Pancreas (tissue), 10 donors: ENCODE data around the gene ARFGAP1. TPM values are rescaled to one million over a fixed set of nuclear protein-coding genes. Genes with fewer than 3 reads are reported as not detected.
A peak's percentile ranks its signal among the peaks of the same experiment; 100 is the strongest.
"Not testable (repeated sequence)": the region's sequence is repeated elsewhere in the genome, so short reads cannot be mapped to it uniquely, and the experiment has no call there.

Experiments
- ATAC-seq, 4 donors: fragments of 200-7000 bp; cut with Tn5 transposase; one replicate each; pipeline versions ENCODE4 v1.8.0 to v1.9.1; 2020; ENCODE audit warnings: mild to moderate bottlenecking in 4 of 4, moderate library complexity in 4 of 4
- DNase-seq, 6 donors: peaks; one replicate each; pipeline ENCODE4 v3.0.0-alpha.2; 2020
- FAIRE-seq: peaks from 2 replicates; lab custom pipeline; 2012; peaks lifted over from hg19 to GRCh38; lab: Jason Lieb, UNC
- H3K27ac ChIP-seq, 4 donors: fragments of 200-600 bp; sonication (generic); 1 replicate in 3 of 4; 2 replicates in 1 of 4; pipeline versions ENCODE4 v1.5.0 to v1.8.0; 2020
- H3K27me3 ChIP-seq, 4 donors: fragments of 200-600 bp; one replicate each; pipeline ENCODE4 v1.8.0; 2021
- H3K36me3 ChIP-seq, 3 donors: fragments of 200-600 bp; sonication (generic) in 1 of 3; one replicate each; pipeline versions ENCODE4 v1.5.0 to v1.8.0; 2020 to 2021
- H3K4me1 ChIP-seq, 3 donors: fragments of 200-600 bp; one replicate each; pipeline ENCODE4 v1.8.0; 2021
- H3K4me3 ChIP-seq, 4 donors: fragments of 200-600 bp; sonication (generic) in 2 of 4; one replicate each; pipeline versions ENCODE4 v1.5.0 to v1.8.0; 2020 to 2021
- H3K9me3 ChIP-seq, 4 donors: fragments of 200-600 bp; one replicate each; pipeline ENCODE4 v1.8.0; 2021
- WGBS, 2 donors: extraction: QIAGEN DNeasy Blood & Tissue Kit; methylation state at CpG; one replicate each; pipeline ENCODE4 v1.1.7; 2013; 5-methylcytosine and 5-hydroxymethylcytosine counted together
- intact Hi-C, 3 donors: fragments of 100-400 bp; cut with DNase I; formaldehyde crosslinking; loops; one replicate each; pipeline versions ENCODE4 v1.11.1 to v1.14.2; 2022
- polyA plus RNA-seq, 2 donors: library from polyadenylated mRNA; stranded (reverse); fragments of 200-250 nt; gene quantifications; one replicate each; pipeline ENCODE4 v1.2.3, GENCODE V29; 2013
- total RNA-seq, 6 donors: library from RNA; stranded (reverse); fragmentation: NEBNext Ultra II Directional in 4 of 6; extraction: Animal tissue kit (Norgen Biotek cat#: 25700) in 4 of 6; gene quantifications; one replicate each; pipeline versions ENCODE4 v1.2.1 to v1.2.4, GENCODE V29; 2021 to 2023
- TF ChIP-seq, protein P1 (sequence below), 4 donors: fragments of 200-600 bp; sonication (generic) in 3 of 4; IDR thresholded peaks; one replicate each; pipeline versions ENCODE4 v1.5.0 to v1.8.0; 2021; ENCODE audit warnings: antibody characterized with exemption in 4 of 4
- donor health status: healthy with polysubstance abuse.
- donor health status: DM: no; HTN: no; CAD: no; lungs with moderate emphysema.
- donor health status: DM: no; HTN: no; CAD: no.
- donor health status: control.
- donor health status: control.
- donor health status: Bipolar disorder and iron deficiency.
- donor health status: DM: yes; HTN: yes; CAD: no.
- donor health status: DM: no; HTN: no; CAD: no.
- donor health status: DM: no; HTN: no; CAD: no.
- donor health status: DM: yes; HTN: yes; CAD: no.

Gene ARFGAP1
- total and polyA plus RNA-seq, 8 donors = 34.0 to 251 (median 53.3) TPM

DNA sequence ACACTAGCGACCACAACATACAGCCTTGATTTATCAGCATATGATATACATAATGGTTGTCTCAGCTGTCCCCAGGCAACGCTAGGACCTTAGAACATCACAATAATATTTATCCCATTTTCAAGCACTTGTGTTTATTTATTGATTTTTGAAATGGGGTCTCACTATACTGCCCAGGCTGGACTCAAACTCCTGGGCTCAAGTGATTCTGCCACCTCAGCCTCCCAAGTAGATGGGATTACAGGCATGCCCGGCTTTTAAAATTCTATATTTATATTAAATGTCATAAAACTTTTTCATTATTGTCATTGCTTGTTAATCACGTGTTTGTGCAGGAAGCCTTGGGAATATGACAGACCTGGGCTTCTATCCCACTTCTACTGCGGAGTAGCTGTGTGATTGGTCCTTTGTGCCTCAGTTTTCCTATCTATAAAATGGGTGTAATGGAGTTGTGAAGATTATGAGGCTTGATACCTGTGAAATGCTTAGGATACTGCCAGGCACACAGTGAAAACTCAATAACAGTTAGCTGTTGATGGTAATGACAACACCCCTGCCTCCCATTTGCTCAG lies 30.6 kb downstream of the ARFGAP1 start:
- FAIRE-seq = no peak

DNA sequence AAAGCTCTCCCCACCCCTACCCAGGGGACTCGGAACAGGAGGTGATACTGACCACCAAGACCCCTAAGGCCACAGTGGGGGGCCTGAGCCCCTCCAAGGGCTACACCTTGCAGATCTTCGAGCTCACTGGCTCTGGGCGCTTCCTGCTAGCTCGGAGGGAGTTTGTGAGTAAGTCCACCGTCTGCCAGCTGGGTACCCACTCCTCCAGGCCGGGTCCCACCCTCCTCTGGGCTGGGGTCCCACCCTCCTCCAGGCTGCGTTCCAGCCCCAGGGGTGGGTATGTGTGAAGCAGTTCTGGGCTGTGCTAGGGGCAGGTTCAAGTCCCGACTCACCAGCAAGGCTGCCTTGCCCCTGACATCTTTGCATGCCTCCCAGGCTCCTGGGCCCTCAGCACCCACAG lies 32.8 kb downstream of the ARFGAP1 start:
- no peak for FAIRE-seq
- TF ChIP-seq, protein P1, sequence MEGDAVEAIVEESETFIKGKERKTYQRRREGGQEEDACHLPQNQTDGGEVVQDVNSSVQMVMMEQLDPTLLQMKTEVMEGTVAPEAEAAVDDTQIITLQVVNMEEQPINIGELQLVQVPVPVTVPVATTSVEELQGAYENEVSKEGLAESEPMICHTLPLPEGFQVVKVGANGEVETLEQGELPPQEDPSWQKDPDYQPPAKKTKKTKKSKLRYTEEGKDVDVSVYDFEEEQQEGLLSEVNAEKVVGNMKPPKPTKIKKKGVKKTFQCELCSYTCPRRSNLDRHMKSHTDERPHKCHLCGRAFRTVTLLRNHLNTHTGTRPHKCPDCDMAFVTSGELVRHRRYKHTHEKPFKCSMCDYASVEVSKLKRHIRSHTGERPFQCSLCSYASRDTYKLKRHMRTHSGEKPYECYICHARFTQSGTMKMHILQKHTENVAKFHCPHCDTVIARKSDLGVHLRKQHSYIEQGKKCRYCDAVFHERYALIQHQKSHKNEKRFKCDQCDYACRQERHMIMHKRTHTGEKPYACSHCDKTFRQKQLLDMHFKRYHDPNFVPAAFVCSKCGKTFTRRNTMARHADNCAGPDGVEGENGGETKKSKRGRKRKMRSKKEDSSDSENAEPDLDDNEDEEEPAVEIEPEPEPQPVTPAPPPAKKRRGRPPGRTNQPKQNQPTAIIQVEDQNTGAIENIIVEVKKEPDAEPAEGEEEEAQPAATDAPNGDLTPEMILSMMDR (IDR thresholded peaks at IDR 0.05) = no peak
- no peaks in the 10 kb centered on the region for H3K4me1 ChIP-seq
- WGBS, 2 donors = 26 to 31% methylated on average over 8 of the region's 8 CpGs
- H3K9me3 ChIP-seq = no peaks in the 10 kb centered on the region
- H3K4me3 ChIP-seq = no peak overlapping the region
- no peaks in the 10 kb centered on the region for H3K36me3 ChIP-seq
- ATAC-seq = no peak
- intact Hi-C loops = loop anchor here in 1 of 3 donors (5.0 kb wide), 1 partner anchor 77 kb away; no protein-coding TSS in a partner anchor
- H3K27ac ChIP-seq = no peak overlapping the region
- peaks cover 0 to 20% (median 2%) of the 10 kb centered on the region in 4 donors for H3K27me3 ChIP-seq
- peak in 2 of 6 donors; percentile 17 to 54 for DNase-seq

More for the DNA sequence above, 30.6 kb downstream of the ARFGAP1 start:
- WGBS, 2 donors = 39 to 48% methylated on average over 5 of the region's 5 CpGs
- Histone ChIP-seq H3K27ac (no peak overlapping the region), H3K9me3 (no peaks in the 10 kb centered on the region), H3K4me1 (no peaks in the 10 kb centered on the region), H3K4me3 (no peak overlapping the region), H3K36me3 (no peaks in the 10 kb centered on the region), H3K27me3 (peaks cover 0 to 8% (median 0%) of the 10 kb centered on the region in 4 donors)
- intact Hi-C loops = no loop called here
- ATAC-seq (no peak), DNase-seq (no peak)
- TF ChIP-seq, protein P1 (IDR thresholded peaks at IDR 0.05) = no peak

DNA sequence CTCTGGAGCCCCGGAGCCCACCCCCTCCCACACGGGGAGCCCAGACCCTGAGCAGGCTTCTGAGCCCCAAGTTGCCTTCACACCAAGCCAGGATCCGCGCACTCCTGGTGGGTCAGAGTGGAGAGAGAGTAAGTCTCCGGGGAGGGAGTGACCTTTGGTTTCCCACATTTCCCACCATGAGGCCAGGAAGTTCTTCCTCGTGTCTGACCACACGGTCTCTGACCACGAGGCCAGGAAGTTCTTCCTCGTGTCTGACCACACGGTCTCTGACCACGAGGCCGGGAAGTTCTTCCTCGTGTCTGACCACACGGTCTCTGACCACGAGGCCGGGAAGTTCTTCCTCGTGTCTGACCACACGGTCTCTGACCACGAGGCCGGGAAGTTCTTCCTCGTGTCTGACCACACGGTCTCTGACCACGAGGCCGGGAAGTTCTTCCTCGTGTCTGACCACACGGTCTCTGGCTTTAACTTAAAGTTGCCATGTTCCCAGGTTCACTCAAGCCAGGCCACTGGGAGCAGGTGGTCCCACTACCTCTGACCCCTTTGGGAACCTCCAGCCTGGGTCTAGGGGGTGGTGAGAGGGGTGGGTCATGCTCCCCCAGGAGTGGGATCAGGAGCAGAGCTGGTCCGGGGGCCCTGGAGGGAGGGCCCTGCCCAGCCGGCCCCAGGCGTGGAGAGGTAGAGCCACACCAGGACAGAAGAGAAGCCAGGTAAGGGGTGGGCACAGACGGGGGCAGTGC lies 33.5 kb downstream of the ARFGAP1 start:
- H3K9me3 ChIP-seq, H3K4me3 ChIP-seq, FAIRE-seq, ATAC-seq, H3K36me3 ChIP-seq, H3K27ac ChIP-seq, H3K4me1 ChIP-seq: not testable (repeated sequence)
- WGBS, 2 donors = 52 to 66% methylated on average over 21 to 25 of the region's 30 CpGs
- peak in 2 of 6 donors; percentile 11 to 47 for DNase-seq
- peaks cover 0 to 20% (median 2%) of the 10 kb centered on the region in 4 donors for H3K27me3 ChIP-seq
- intact Hi-C loops = loop anchor here in 1 of 3 donors (5.0 kb wide), 1 partner anchor 76 kb away; no protein-coding TSS in a partner anchor

DNA sequence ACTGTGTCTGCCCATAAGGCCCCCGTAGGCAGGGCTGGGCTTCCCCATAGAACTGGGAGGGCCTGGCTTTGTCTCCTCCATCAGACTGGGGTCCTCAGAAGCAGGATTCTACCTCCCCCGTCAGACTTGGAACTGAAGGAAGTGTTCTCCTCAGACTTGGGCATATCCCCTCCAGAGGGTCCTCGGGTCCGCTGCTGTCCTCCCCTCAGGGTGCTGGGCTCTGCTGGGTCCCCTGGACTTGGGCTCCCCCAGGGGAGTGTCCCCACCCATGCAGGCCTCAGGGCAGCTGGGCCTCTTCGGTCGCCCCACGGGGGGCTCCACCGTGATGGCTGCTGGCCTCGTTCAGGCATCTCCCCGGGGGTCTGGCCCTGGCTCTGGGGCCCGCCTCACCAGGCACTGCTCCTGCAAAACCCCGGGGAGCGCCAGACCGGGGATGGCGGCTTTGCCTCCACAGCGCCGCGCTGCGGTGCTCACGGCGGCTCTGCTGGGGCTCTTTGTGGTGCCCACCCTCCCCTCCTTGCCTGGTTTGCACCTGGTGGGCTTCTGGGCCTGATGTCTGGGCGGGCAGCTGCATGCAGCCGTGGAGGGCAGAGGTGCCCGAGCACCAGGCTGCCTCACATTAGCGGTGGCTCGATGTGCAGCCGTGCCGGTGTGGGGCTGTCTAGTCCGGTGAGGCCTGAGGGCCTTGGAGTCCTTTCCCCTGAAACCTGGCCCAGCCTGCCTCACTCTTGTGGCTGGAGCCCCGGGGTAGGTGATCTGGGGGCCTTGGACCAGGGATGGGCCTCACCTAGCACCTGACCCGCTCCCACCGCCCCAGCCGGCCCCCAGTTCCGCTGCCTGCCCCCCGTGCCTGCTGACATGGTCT lies 34.3 kb downstream of the ARFGAP1 start:
- H3K27ac ChIP-seq = no peak overlapping the region
- H3K4me3 ChIP-seq = no peak overlapping the region
- H3K9me3 ChIP-seq = no peaks in the 10 kb centered on the region
- ATAC-seq (no peak), FAIRE-seq (no peak), DNase-seq (peak in 2 of 6 donors; percentile 15 to 70)
- H3K4me1 ChIP-seq = no peaks in the 10 kb centered on the region
- intact Hi-C loops = loop anchor here in 1 of 3 donors (5.0 kb wide), 1 partner anchor 75 kb away; no protein-coding TSS in a partner anchor
- H3K36me3 ChIP-seq = no peaks in the 10 kb centered on the region
- TF ChIP-seq, protein P1 (IDR thresholded peaks at IDR 0.05) = no peak
- H3K27me3 ChIP-seq = peaks cover 0 to 20% (median 2%) of the 10 kb centered on the region in 4 donors
- 59 to 77% methylated on average over 35 of the region's 35 CpGs for WGBS, 2 donors
